GM18868 (cell line): ENCODE measurements around the gene NANOGP8.
"Not testable (repeated sequence)": the region's sequence is repeated elsewhere in the genome, so short reads cannot be mapped to it uniquely, and the experiment has no call there.

Experiments used
- ATAC-seq: cut with Tn5 transposase; IDR thresholded peaks from one replicate; pipeline ENCODE4 v1.9.1; 2021; ENCODE audit warnings: mild to moderate bottlenecking, moderate library complexity; ENCODE audit not compliant: unreplicated experiment

NANOGP8 gene, protein sequence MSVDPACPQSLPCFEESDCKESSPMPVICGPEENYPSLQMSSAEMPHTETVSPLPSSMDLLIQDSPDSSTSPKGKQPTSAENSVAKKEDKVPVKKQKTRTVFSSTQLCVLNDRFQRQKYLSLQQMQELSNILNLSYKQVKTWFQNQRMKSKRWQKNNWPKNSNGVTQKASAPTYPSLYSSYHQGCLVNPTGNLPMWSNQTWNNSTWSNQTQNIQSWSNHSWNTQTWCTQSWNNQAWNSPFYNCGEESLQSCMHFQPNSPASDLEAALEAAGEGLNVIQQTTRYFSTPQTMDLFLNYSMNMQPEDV

DNA sequence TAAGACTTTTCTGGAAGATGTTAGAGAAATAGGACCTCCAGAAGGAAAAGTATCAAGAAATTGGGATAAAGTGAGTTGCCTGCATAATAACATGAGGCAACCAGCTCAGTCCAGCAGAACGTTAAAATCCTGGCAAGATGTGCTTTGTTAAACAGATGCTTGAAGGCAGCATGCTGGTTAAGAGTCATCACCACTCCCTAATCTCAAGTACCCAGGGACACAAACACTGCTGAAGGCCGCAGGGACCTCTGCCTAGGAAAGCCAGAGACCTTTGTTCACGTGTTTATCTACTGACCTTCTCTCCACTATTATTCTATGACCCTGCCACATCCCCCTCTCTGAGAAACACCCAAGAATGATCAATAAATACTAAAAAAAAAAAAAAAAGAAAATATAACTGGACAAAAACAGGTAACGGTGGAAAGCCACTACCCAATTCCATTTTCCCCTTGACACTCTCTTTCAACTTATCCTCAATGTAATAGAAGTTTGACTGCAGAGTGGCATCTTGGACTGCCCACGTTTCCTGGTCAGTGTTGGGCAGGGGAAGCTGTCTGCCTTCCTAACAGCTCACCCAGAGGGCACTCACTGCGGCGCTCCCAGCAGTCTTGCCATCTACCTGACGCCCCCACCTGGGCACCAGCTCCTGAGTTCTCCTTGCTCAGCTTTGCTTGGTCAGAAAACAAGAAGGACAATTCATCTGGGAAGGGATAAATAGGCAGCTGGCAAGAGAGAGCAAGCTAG, at the start of gene NANOGP8:
Gene NANOGP8 (minus strand): TSS at position 120 of the 744 bp plus-strand sequence. CDS start 185 bp downstream, outside the sequence.
- ATAC-seq: not testable (repeated sequence)

DNA sequence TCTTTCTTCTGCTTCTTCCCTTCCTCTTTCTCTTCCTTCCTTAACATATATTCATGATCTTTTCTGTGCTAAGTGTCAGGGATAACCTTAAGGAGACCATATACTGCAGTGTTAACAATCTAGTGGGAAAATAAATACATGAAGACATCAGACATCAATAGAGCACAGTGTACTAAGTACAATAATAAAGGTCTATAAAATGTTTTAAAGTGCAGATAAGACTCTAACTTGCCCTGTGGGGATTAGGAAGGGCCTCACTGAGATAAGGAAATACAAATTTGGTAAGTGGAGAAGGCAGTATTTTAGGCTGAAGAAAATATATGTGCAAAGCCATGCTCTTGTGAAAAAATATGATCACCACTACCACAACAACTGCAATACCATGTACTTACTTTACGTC, 49.2 kb upstream of the NANOGP8 start:
- no peak for ATAC-seq

DNA sequence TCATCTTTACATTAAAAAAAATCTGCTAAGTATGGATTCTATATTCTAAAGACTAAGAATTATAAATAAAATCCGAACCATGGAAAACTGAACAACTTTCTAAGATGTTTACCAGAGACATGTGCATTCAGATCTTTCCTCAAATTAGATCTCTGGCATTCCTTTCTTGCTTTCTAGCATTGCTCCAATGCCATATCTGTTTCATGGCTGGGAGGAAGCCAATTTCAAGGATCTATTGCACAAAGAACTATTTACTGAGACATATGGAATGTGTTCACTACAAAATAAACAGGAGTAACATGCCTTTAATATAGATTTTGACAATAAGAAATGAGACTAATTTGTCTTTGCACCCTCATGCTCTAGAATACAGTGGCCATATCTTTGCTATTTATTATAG, 45.1 kb upstream of the NANOGP8 start:
- ATAC-seq: no peak

DNA sequence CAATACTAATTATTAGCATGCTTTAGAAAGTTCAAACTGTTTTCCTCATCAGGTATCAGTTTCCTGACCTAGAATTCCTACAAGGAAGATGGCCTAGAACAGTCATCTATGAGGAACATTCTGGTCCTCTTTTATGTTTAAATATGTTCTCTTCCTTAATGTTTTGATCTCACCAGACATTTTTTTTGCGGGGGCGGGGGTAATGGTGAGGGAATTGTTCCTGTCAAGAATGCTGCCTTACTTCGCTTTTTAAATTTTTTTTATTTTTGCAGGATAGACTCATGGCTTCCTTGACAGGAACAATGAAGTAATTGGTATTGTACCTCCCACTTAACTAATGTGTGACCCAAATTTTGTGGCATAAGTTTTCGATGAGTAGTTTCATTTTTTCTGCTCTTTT, 44.3 kb upstream of the NANOGP8 start:
- ATAC-seq: no peak

DNA sequence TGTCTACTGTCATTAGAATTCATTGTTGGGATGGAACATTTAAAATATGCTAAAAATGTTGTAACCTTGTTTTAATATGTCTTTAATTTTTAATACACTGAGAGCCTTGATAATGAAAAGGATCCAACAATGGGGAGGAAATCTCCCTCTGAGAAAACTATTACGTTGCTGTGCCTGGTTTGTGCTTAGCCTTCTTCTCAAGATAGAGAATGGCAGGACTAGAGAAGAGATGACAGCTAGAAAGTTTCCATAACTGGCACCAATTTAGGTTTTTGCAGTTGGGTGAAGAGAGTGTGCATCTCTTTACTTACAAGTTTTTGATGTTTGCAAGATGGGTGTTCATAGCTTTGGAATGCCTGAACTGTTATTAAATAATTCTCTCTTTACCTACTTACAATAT, 42.6 kb upstream of the NANOGP8 start:
- ATAC-seq: no peak

DNA sequence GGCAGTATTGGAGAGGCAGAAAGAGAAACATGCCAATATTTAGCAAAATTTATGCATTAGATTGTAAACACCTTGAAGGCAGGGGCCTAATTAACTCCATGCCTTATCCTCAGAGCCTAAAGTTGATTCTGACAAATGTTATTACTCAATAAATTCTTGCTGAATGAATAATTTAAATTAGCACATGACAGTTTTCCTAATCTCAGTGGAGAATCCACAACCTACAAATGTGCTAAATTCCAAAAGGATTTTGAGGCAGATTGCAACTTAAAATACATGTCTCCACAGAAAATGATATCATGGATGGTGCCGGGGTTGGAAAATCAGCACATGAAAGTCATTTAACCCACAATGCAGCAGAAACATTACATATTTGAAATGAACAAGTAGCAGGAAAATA, 41.1 kb upstream of the NANOGP8 start:
- ATAC-seq: no peak

DNA sequence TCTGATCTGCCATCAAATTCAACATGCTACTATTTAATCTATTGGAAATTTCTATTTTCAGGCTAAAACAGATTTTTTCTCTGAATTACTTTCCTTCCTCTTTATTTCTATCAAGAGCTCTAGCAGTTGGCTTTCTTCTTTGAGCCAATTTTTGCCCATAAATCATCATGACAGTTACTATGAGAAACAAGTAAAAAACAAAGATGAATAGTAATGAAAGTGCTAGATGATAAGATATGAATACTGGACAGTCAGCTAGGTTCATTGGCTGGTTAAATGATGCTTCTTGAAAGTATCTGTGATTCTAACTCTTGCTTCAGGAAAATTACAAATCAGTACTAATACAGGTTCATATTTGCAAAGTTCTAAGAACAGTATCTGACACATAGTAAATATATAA, 38.6 kb upstream of the NANOGP8 start:
- no peak for ATAC-seq

DNA sequence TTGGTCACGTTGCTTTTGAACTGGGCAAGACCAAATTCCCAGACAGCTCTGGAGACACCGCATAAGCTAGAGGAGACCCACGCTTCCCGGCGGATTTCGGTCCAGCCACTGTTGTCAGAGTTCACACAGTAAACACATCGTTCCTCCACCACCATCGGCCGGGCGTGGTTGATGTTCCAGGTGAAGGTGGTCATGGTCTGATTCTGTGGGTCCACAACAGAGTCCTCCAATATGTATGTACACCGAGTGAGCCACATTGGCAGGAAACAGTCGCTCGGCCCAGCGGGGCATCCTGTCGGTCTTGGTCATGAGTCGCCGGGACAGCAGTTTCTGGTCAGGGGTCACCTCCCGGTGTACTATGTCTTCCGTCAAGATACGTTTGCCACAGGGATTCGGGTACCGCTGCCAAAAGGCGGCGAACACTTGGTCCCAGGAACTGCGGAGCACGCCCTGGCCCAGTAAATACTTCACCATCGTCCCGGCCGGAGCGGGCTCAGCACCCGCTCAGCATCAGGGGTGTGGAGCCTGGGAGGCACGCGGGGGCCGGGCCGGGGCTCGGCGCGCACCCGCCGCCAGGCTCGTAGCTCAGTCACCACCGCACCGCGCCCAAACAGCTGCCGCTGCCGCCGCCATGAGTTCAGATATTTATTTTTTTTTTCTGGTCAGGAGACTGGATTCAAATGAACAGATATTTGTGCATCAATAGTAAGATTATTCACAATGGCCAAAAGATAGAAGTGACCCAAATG, 36.7 kb upstream of the NANOGP8 start:
- ATAC-seq: no peak

DNA sequence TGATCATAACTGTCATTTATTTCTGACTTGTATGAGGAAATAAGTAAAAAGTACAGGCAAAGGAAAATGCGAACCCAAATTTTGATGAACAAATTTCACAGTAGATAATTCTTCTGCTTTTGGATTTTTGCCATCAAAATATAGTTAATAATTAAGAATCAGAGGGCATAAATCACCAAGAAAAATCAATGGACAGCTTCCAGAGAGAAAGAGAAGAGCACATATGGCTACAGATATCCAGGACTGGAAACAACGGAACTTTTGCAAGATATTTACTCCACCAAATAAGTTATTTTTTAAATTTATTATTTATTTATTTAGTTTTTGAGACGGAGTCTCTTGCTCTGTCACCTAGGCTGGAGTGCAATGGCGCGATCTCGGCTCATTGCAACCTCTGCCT, 35.1 kb upstream of the NANOGP8 start:
- ATAC-seq: no peak

DNA sequence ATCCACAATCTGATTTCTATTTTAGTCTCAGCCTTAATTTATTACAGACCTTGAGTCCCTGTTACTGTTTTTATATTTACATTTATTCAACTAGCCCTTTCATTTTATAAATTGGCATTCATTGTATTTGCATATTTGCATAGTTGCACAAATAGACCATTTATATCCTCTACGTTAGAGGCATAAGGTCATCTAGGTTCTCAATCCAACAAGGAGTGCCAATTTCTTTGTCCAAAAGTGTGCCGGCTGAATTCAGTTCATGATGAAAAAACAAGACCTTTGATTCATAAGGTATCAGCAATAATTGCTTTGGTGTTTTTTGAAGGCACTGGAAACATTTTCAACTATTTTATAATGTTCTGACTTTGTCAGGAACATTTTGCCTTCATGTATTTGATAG, 33.9 kb upstream of the NANOGP8 start:
- no peak for ATAC-seq

DNA sequence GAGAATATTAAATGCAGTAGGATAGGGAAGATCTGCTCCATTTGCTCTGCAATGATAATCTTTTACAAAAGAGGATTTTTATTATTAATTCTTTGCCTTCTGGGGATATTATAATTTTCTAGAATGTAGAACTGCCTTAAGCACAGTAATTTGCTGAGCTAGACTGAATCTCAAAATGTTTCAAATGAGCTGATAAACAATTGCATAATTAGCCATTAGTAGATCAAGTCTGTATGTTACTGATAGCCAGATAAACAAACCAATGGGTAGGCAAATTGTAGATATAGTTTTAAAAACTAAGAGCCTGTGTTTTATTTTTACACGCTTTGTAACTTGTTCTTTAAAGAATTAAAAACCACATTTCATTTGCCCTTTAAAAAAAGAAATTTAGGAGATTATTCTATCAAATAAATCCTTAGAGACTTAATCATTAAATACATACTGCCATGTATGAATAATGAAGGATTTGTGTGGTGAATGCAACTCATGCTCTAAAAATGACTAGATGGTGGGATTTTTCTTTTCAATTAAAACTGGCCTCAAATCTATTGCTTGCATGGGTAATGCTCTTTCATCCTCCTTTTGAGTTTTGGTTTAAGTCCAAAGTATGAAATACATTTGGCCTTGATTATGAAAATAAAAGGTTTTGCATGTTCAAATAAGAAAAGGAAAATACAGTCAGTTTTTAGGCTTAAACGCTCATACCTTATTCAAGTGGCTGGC, 32.6 kb upstream of the NANOGP8 start:
- ATAC-seq: no peak

DNA sequence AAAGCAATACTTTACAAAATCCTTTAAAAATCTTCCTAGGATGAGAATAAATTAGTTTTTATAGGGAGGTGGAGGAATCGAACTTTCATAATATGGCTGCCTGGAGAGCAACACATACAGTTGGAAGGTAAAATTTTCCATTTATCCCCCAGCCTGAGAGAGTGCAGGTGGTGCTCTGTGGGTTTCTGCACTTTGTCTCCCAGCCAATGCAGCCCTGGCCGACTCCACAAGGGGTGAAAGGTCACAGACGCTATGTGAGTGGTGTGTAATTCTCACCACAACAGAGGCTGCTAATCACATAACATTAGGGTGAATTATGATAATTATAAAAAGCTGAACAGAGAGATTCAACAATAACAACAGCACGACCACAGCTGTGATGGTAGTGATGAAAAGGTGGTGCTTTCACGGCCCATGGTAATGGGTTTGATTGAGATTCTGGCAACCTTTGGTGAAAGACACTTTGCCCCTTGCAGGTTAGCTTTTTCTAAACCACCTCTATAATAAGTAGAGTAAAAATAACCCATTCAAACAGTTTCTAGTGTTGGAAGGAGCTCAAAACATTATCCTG, 30.1 kb upstream of the NANOGP8 start:
- no peak for ATAC-seq

DNA sequence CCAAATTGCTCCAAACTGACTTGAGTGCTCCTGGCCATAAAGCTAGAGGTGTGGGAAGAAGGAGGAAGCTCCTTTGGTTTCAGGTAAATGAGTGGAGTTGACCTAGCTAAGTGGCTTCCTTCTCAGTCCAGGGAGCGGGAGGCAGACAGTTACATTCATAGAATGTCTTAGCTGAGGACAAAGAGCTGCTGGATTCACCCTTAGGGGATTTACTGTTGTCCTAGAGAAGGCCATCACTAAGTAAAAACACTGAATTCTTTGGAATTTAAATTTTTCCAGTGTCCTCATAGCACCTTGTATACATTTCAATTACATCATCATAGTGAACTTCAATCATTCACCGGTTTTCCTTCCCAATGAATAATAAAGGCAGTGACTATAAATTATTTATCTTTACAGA, 27.3 kb upstream of the NANOGP8 start:
- no peak for ATAC-seq

DNA sequence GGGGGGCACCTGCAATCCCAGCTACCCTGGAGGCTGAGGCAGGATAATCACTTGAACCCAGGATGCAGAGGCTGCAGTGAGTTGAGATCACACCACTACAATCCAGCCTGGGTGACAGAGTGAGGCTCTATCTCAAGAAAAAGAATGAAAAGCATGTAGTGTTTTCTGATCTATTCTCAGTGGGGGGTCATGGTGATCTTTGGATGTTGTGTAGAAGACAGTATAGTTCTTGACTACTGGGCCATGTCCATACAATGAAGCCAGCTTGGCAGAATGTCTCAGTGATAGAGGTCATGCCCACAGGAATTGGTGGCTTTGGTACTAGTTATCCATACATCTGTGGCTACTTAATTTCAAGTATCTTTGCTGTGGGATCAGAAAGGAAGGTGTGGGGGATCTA, 26.8 kb upstream of the NANOGP8 start:
- ATAC-seq: no peak

DNA sequence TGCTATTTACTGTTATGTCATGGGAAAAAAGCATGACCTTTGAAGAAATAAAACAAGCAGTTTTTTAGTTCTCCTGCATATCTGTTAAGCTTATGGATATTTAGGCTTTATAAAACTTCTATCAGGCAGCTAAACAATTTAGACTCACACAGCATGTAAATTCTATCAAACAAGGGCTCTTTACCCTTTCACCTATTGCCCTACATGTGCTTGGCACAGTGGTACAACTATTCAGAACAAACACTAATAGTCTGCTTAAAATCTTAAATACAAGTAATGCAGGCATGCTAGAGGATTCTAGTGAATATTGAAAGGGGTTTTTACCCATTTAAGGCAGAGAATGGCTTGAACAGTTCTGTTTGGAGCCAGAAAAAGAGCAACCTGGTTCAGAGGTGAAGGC, 23.4 kb upstream of the NANOGP8 start:
- ATAC-seq: no peak

DNA sequence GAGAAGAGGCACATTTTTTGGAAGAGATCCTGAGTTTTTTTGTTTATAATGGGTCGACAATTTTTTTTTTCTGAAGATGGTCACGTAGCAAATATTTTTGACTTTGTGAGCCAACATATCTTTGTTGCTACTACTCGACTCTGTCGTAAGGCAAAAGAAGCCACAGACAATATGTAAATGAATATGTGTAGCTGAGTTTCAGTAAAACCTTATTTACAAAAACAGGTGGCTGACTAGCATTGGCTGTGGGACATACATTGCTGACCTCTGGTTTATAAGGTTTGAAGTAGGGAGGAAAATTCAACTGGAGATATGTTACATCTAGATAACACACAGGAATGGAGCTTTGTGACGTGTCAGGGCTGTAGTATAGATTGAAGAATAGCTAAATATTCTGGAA, 22.5 kb upstream of the NANOGP8 start:
- ATAC-seq: no peak

DNA sequence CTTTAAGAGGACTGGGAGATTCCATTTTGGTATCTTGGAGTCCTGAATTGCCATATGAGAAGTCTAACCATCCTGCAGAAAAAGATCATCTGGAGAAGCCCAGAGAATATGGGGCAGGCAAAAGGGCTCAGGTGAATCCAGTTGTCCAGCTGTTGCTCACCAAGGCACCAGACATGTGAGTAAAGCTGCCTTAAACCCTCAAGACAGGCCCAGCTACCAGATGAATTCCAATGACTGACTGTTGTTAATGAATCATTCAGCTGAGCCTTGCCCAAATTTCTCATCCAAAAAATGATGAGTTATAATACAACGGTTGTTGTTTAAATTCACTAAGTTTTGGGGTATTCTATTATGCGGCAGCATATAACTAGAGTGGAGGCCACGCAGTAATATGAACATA, 22.0 kb upstream of the NANOGP8 start:
- ATAC-seq: no peak

DNA sequence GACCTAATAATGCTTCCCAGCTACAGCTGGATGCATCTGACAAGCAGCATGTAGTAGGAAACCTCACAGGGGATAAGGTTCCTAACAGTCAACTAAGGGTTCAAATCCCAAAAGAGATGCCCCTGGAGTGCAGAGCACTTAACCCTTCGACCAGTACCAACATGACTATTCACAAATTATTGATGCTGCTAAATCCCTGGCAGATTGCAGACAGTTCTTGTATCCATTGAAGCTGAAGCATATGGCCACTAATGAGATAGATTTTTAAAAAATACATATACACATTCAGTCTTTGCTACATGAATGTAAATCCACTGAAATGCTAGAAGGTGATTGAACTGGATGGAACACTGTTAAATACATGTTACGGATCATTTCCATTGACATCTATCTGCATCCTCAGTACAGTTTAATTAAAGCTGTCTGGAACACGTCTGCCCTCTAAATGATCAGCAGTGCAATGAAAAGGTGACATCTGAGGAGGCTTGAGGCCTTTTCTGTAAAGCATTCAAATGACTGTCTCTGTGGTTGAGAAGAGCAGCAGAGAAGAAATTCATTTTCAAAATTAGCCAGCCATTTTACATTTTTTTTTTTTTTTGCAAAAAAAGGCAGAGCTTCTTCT, 19.5 kb upstream of the NANOGP8 start:
- ATAC-seq: no peak

DNA sequence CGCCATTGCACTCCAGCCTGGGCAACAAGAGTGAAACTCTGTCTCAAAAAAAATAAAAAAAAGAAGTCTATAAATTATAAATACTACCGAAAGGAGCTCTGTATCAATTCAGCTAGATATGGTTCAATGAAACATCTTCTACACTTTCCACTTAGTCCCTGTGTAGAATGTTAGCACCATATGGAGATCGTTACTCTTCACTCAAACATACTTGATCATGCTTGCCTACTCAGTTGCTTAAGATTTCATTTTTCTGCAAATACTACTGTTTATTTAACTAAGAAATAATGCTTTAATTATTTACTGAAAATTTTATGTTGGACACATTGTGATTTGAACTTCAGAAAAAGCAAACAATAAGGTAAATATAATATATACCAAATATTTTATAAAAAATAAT, 17.1 kb upstream of the NANOGP8 start:
- ATAC-seq: no peak

DNA sequence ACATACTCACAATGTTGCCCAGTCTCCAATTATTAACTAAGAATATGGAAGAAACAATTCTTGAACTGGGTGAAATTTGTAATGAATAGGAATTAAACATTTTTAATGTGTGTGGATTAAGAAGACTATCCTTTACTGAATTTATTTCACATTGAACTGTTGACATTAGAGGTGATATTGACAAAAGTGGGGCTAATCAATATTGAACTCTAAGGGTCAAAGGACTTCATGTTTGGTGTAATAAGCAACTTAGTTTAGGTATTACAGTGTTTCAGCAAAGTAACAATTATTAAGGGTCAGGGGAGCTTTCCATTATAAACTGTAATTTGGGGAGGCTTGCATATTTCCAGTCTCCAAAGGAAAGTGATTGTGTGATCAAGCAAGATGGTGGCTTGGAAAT, 16.2 kb upstream of the NANOGP8 start:
- ATAC-seq: no peak
